H9 (cell line): ENCODE data around the gene SCNN1B. TPM values are rescaled to one million over a fixed set of nuclear protein-coding genes. Genes with fewer than 3 reads are reported as not detected.

ENCODE experiments used
- DNase-seq: peaks from one replicate; pipeline ENCODE4 v3.0.0-alpha.2; 2017
- H2AFZ ChIP-seq: one replicate; pipeline ENCODE4 v1.6.1; 2013; ENCODE audit warnings: mild to moderate bottlenecking, low read length, control low read depth, moderate library complexity
- H2AK5ac ChIP-seq: 2 replicates; pipeline ENCODE4 v1.6.1; 2013; ENCODE audit warnings: low read length, control low read depth, mixed read lengths; ENCODE audit not compliant: insufficient read length
- H2BK120ac ChIP-seq: one replicate; pipeline ENCODE4 v1.6.1; 2013; ENCODE audit warnings: low read depth, mild to moderate bottlenecking, low read length, control low read depth, inconsistent platforms; ENCODE audit not compliant: poor library complexity, severe bottlenecking
- H2BK12ac ChIP-seq: 2 replicates; pipeline ENCODE4 v1.6.1; 2013; ENCODE audit warnings: low read length, control low read depth, mixed read lengths, low read depth; ENCODE audit not compliant: insufficient read length
- H2BK15ac ChIP-seq: 2 replicates; pipeline ENCODE4 v1.6.1; 2013; ENCODE audit warnings: low read depth, low read length, control low read depth
- H2BK20ac ChIP-seq: one replicate; pipeline ENCODE4 v1.6.1; 2013; ENCODE audit warnings: low read depth, mild to moderate bottlenecking, low read length, control low read depth, inconsistent platforms; ENCODE audit not compliant: poor library complexity, severe bottlenecking
- H2BK5ac ChIP-seq: 2 replicates; pipeline ENCODE4 v1.6.1; 2013; ENCODE audit warnings: low read length, control low read depth, mixed read lengths; ENCODE audit not compliant: insufficient read length
- H3K14ac ChIP-seq: 2 replicates; pipeline ENCODE4 v1.6.1; 2013; ENCODE audit warnings: low read length, control low read depth; ENCODE audit not compliant: insufficient read depth
- H3K18ac ChIP-seq: 2 replicates; pipeline ENCODE4 v1.6.1; 2013; ENCODE audit warnings: low read depth, mild to moderate bottlenecking, mixed read lengths, low read length, control low read depth; ENCODE audit not compliant: insufficient read length
- H3K23ac ChIP-seq: 2 replicates; pipeline ENCODE4 v1.6.1; 2013; ENCODE audit warnings: low read length, control low read depth, mixed read lengths, low read depth; ENCODE audit not compliant: insufficient read length
- H3K23me2 ChIP-seq: 2 replicates; pipeline ENCODE4 v1.6.1; 2013; ENCODE audit warnings: low read depth, mild to moderate bottlenecking, mixed read lengths, low read length, control low read depth; ENCODE audit not compliant: insufficient read length, poor library complexity, severe bottlenecking
- H3K27ac ChIP-seq: 2 replicates; pipeline ENCODE4 v1.5.1; 2013; ENCODE audit warnings: low read length, control low read depth, mixed read lengths, low read depth; ENCODE audit not compliant: insufficient read length
- H3K27me3 ChIP-seq: 2 replicates; pipeline ENCODE4 v1.6.1; 2013; ENCODE audit warnings: low read length, control low read depth, inconsistent platforms; ENCODE audit not compliant: insufficient read depth
- H3K4ac ChIP-seq: 2 replicates; pipeline ENCODE4 v1.6.1; 2013; ENCODE audit warnings: low read depth, mild to moderate bottlenecking, control low read depth, inconsistent platforms, low read length, moderate library complexity
- H3K4me1 ChIP-seq: 2 replicates; pipeline ENCODE4 v1.6.1; 2013; ENCODE audit warnings: low read length, control low read depth, inconsistent platforms; ENCODE audit not compliant: insufficient read depth
- H3K4me2 ChIP-seq: 2 replicates; pipeline ENCODE4 v1.6.1; 2013; ENCODE audit warnings: low read length, control low read depth, mixed read lengths; ENCODE audit not compliant: insufficient read length, insufficient read depth
- H3K56ac ChIP-seq: 2 replicates; pipeline ENCODE4 v1.6.1; 2013; ENCODE audit warnings: low read depth, mild to moderate bottlenecking, mixed read lengths, low read length, control low read depth; ENCODE audit not compliant: insufficient read length
- H3K79me1 ChIP-seq: 2 replicates; pipeline ENCODE4 v1.6.1; 2013; ENCODE audit warnings: low read depth, mild to moderate bottlenecking, moderate library complexity, low read length, control low read depth, inconsistent platforms; ENCODE audit not compliant: insufficient read depth, poor library complexity, severe bottlenecking
- H3K79me2 ChIP-seq: 2 replicates; pipeline ENCODE4 v1.6.1; 2013; ENCODE audit warnings: low read length, control low read depth, inconsistent platforms; ENCODE audit not compliant: insufficient read depth
- H3K9ac ChIP-seq: 2 replicates; pipeline ENCODE4 v1.6.1; 2013; ENCODE audit warnings: low read length, control low read depth, mixed read lengths; ENCODE audit not compliant: insufficient read length; ENCODE audit errors: extremely low read depth
- H3K9me3 ChIP-seq: one replicate; pipeline ENCODE4 v1.6.1; 2013; ENCODE audit warnings: low read depth, low read length, inconsistent platforms; ENCODE audit not compliant: control insufficient read depth
- H3T11ph ChIP-seq: one replicate; pipeline ENCODE4 v1.6.1; 2013; ENCODE audit warnings: mild to moderate bottlenecking, low read length, control low read depth, inconsistent platforms
- H4K20me1 ChIP-seq: one replicate; pipeline ENCODE4 v1.6.1; 2013; ENCODE audit not compliant: control insufficient read depth, insufficient read length, insufficient read depth
- H4K5ac ChIP-seq: 2 replicates; pipeline ENCODE4 v1.6.1; 2013; ENCODE audit warnings: low read depth, mild to moderate bottlenecking, mixed read lengths, low read length, control low read depth; ENCODE audit not compliant: insufficient read length
- H4K8ac ChIP-seq: replicated peaks from 2 replicates; pipeline ENCODE4 v1.6.1; 2013; ENCODE audit warnings: low read length, control low read depth, mixed read lengths, low read depth; ENCODE audit not compliant: insufficient read length
- H4K91ac ChIP-seq: 2 replicates; pipeline ENCODE4 v1.6.1; 2013; ENCODE audit warnings: low read depth, mild to moderate bottlenecking, moderate library complexity, mixed read lengths, low read length, control low read depth; ENCODE audit not compliant: insufficient read length
- H3K27ac Mint-ChIP-seq, 3 experiments: 2 replicates in 2 of 3; 3 replicates in 1 of 3; pipeline ENCODE4 v1.8.0; 2020 to 2021; ENCODE audit warnings: mixed read lengths in 3 of 3, mild to moderate bottlenecking in 1 of 3, moderate library complexity in 1 of 3
- H3K27me3 Mint-ChIP-seq: 2 replicates; pipeline ENCODE4 v1.8.0; 2021; ENCODE audit warnings: low read depth, mild to moderate bottlenecking, moderate library complexity, mixed read lengths
- H3K36me3 Mint-ChIP-seq, 3 experiments: 2 replicates in 2 of 3; 3 replicates in 1 of 3; pipeline ENCODE4 v1.8.0; 2020 to 2021; ENCODE audit warnings: low read depth in 3 of 3, mixed read lengths in 3 of 3; ENCODE audit not compliant: insufficient read depth in 1 of 3
- H3K4me1 Mint-ChIP-seq, 2 experiments: 2 replicates each; pipeline ENCODE4 v1.8.0; 2020; ENCODE audit warnings: mixed read lengths in 2 of 2
- H3K4me3 Mint-ChIP-seq, 2 experiments: 2 replicates in 1 of 2; 3 replicates in 1 of 2; pipeline ENCODE4 v1.8.0; 2020 to 2021; ENCODE audit warnings: mild to moderate bottlenecking in 2 of 2, mixed read lengths in 2 of 2, moderate library complexity in 1 of 2
- H3K9me3 Mint-ChIP-seq, 2 experiments: 2 replicates in 1 of 2; 3 replicates in 1 of 2; pipeline ENCODE4 v1.8.0; 2020; ENCODE audit warnings: mild to moderate bottlenecking in 2 of 2, mixed read lengths in 2 of 2, moderate library complexity in 1 of 2
- WGBS: extraction: QIAGEN DNeasy Blood & Tissue Kit; methylation state at CpG from one replicate; pipeline ENCODE4 v1.1.7; 2013; ENCODE audit warnings: missing lambda C conversion rate, low lambda C conversion rate, mixed read lengths; ENCODE audit not compliant: insufficient read length; ENCODE audit errors: extremely low coverage; 5-methylcytosine and 5-hydroxymethylcytosine counted together
- total RNA-seq: library from RNA; stranded (reverse); gene quantifications from 2 replicates; pipeline ENCODE4 v1.2.1, GENCODE V29; 2021
- TF ChIP-seq, protein P1 (sequence below): fragments of 200-600 bp; sonication (generic); conservative IDR thresholded peaks from 3 replicates; pipeline ENCODE4 v1.8.0; 2021; ENCODE audit warnings: antibody characterized with exemption, mild to moderate bottlenecking

The SCNN1B gene
- total RNA-seq, 1 experiment from 2014 or later = 0.11 TPM

DNA sequence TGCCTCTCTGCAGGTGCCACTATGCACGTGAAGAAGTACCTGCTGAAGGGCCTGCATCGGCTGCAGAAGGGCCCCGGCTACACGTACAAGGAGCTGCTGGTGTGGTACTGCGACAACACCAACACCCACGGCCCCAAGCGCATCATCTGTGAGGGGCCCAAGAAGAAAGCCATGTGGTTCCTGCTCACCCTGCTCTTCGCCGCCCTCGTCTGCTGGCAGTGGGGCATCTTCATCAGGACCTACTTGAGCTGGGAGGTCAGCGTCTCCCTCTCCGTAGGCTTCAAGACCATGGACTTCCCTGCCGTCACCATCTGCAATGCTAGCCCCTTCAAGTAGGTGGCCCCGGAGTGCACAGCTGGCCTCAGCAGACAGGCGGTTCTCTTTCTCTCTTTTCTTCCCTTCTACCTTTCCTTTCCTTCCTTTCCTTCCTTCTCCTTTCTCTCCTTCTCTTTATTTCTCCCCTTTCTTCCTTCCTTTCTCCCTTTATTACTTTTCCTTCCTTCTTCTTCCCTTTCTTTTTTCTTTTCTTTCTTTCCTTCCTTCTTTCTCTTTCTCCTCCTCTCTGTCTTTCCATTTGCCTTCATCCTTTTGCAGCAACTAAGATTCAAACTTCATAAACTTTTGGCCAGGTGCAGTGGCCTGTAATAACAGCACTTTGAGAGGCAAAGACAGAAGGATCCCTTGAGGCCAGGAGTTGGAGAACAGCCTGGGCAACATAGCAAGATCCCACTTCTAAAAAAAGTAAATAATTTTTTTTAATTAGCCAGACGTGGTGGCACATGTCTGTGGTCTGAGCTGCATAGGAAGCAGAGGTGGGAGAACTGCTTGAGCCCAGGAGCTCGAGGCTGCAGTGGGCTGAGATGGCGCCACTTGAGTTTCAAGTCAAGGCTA lies 46.7 kb downstream of the SCNN1B start:
- peak; percentile 75 for DNase-seq
- no peaks in the 10 kb centered on the region for H3K4me1 ChIP-seq
- no peak overlapping the region for H2BK5ac ChIP-seq
- H3K4ac ChIP-seq = no peak overlapping the region
- no peaks in the 10 kb centered on the region for H4K20me1 ChIP-seq
- H4K91ac ChIP-seq = no peak overlapping the region
- H2AK5ac ChIP-seq = no peak overlapping the region
- H3K23ac ChIP-seq = no peak overlapping the region
- H3K4me2 ChIP-seq = no peak overlapping the region
- H2BK15ac ChIP-seq = no peak overlapping the region
- H3K9ac ChIP-seq = no peak overlapping the region
- no peaks in the 10 kb centered on the region for H3K23me2 ChIP-seq
- Mint-ChIP-seq H3K27ac (no peak overlapping the region), H3K36me3 (peaks cover 0 to 4% (median 0%) of the 10 kb centered on the region in 3 experiments; a peak in 3 of 7 replicates), H3K4me3 (no peak overlapping the region), H3K4me1 (peaks cover 13 to 21% of the 10 kb centered on the region in 2 experiments), H3K27me3 (peaks cover 8% of the 10 kb centered on the region), H3K9me3 (peaks cover 9 to 11% of the 10 kb centered on the region in 2 experiments; a peak in 4 of 5 replicates)
- TF ChIP-seq, protein P1, sequence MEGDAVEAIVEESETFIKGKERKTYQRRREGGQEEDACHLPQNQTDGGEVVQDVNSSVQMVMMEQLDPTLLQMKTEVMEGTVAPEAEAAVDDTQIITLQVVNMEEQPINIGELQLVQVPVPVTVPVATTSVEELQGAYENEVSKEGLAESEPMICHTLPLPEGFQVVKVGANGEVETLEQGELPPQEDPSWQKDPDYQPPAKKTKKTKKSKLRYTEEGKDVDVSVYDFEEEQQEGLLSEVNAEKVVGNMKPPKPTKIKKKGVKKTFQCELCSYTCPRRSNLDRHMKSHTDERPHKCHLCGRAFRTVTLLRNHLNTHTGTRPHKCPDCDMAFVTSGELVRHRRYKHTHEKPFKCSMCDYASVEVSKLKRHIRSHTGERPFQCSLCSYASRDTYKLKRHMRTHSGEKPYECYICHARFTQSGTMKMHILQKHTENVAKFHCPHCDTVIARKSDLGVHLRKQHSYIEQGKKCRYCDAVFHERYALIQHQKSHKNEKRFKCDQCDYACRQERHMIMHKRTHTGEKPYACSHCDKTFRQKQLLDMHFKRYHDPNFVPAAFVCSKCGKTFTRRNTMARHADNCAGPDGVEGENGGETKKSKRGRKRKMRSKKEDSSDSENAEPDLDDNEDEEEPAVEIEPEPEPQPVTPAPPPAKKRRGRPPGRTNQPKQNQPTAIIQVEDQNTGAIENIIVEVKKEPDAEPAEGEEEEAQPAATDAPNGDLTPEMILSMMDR = peak; percentile 66
- no peak overlapping the region for H3K56ac ChIP-seq
- H3K9me3 ChIP-seq = no peaks in the 10 kb centered on the region
- H2AFZ ChIP-seq = no peak overlapping the region
- H3K27me3 ChIP-seq = no peaks in the 10 kb centered on the region
- no peaks in the 10 kb centered on the region for H3K79me2 ChIP-seq
- no peak overlapping the region for H3K14ac ChIP-seq
- no peaks in the 10 kb centered on the region for H3K79me1 ChIP-seq
- no peak overlapping the region for H3K27ac ChIP-seq
- no peak overlapping the region for H2BK120ac ChIP-seq
- H3K18ac ChIP-seq = no peak overlapping the region
- no peak overlapping the region for H2BK20ac ChIP-seq
- H2BK12ac ChIP-seq = no peak overlapping the region
- H4K8ac ChIP-seq = no peak overlapping the region
- no peak overlapping the region for H3T11ph ChIP-seq
- no peak overlapping the region for H4K5ac ChIP-seq
- WGBS = no CpG with 5 or more reads among the region's 18 CpGs
